ENCODE results near the gene LTB.
A peak's percentile ranks its signal among the peaks of the same experiment; 100 is the strongest.

LTB gene

DNA sequence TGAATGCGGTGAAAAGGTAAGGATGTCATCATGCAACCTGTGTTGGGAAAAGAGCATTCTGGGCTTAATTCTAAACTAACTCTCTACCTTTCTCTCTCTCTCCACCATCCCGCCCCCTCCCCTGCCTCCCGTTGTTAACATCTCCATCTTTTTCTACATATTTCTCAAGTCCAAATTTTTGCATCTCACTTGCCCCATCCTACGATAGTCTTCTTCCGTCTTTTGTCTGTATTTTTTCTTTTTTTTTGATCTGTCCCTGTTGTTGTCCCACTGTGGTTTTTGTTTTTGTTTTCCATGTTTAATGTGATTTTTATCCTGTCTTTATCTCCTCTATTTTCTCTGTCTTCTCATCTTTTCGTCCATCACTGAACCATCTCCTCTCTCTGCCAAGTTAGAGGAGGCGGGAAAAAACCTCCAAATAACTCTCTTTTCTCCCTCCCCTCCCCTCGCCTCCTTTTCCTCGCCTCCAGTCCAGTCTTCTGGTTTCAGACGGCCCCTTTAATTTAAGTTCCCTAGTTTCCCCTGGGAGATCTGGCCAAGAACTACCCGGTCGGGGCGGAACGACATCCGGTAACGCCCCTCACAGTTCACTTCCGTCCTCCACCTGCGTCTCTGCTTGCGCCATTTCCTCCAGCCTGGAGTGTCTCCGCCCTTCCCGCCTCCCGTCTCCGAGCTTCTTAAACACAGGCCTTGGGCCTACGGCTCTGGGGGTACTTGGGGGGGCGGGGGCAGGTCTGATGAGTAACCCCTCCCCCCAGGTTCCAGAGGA lies 35.1 kb downstream of the LTB start, which contains the start of gene NFKBIL1:
NFKBIL1 (plus strand) TSS at position 651 of the 769 bp plus-strand sequence; CDS start at position 738, 87 bp downstream.
- peak; percentile 97 for DNase-seq

- peak; percentile 95 for DNase-seq
Measured at GRCh38 chr6:31546339-31546957, 35.8 kb downstream of the LTB start, which contains the start of gene ATP6V1G2. Gene ATP6V1G2, minus strand, starts transcription at chr6:31546608. Its CDS starts 49 bp downstream, at chr6:31546559.

DNA sequence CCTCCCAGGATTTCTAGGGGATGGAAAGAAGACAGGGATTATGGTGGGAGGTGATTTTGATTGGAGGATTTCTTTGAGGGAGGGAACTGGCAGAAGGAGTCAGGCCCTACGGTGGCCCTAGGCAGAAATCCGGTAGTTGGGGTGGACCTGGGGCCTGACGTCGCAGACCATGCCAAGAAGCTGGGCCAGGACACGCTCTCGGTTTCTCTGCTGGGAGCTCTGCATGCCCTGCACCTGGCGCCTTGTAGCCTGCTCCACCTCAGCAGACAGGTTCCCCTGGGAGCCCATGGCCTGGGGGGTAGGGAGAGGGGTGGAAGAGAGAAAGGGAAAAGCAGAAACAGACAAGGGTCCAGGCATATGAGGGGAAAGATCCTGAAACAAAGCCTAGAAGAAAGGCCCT lies 36.9 kb downstream of the LTB start:
- no peak for DNase-seq

GRCh38 chr6:31544676-31545075 lies 37.5 kb downstream of the LTB start:
- no peak for DNase-seq

- no peak for DNase-seq
Measured at GRCh38 chr6:31543639-31544038, 38.6 kb downstream of the LTB start.

DNA sequence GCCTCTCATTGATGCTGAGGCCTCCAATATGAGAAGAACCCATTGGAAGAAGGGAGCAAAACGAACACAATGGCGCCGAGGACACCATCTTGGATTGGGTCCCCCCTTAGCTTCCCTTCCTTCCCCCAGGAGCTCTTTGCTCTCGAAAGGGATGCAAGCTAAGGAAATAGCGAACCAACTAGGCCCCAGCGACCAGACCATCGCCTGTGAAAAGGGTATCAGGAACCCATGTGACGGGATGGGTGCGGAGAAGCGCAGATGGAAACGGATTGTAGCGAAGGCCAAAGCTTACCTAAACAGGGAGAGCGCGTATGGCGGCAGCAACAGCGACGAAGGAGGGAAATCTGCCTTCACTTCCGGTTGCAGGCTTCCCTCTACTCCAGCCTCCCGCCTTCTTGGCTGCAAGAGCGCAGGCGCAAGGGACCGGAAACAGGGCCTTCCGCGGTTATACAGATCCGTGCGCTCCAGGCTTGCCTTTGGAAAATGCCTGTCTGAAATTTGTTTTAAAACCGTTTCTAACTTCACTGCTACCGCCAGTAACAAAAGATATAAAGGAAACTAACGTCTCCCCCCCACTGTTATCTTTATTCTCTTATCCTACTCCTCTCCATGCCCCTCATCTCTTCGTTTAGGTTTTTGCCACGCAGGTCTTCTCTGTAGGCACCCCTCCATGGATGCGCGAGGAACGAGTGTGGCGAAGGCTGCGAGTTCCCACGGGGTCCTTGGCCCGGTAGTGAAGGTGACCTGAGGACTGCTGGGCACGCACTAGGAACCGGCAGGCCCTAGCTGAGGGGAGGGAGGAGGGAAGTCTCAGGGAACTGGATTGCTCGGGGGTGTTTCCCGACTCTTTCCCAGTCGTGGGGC lies 40.3 kb downstream of the LTB start, which contains the start of gene DDX39B:
DDX39B (minus strand) TSS at position 346 of the 864 bp plus-strand sequence. CDS start 1,471 bp downstream, outside the sequence.
- peak; percentile 97 for DNase-seq

DNA sequence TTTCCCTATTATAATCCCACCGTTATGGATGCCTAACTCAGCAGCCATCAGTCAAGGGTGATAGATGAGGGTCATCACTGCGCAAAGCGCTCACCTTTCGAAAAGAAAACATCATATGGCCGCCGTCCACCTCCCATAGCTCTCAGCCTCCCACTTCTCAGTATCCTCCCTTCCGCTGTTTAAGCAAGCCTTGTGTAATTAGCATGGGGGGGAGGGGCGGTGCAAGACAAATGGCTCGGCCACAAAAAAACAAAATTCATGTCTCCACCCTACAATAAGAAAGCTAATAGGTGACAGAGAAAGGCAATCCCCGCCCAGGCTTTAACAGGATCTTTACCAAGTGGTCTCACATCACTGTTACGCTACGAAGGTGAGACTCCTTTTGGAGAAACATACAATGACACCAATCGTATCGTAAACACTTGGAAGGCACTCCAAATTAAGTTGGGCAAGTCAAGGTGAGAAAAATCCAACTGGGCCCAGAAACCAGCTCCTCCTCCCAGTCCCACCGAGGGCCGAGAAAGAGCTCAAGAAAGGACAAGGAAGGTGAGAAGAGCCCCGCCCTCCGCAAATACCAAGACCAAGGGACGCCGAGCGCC lies 41.1 kb downstream of the LTB start:
- peak; percentile 77 for DNase-seq

DNA sequence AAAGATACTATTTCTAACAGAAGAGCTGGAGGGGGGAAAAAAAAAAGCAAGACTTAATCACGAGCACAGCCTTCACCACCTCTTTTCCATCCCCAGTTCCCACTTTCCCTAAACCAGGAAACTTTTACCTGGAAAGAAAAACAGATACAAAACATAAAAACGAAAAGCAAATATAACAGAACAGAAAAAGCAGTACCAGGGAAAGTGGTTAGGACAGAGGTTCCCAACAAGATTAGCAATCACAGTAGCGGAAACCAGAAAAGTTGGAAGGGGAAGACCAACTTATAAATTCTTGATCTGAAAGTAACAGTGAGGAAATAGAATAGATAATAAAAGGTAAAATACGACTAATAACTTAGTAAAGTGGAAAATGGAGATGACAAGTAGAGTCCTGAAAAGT lies 41.6 kb downstream of the LTB start:
- DNase-seq, result no peak

DNA sequence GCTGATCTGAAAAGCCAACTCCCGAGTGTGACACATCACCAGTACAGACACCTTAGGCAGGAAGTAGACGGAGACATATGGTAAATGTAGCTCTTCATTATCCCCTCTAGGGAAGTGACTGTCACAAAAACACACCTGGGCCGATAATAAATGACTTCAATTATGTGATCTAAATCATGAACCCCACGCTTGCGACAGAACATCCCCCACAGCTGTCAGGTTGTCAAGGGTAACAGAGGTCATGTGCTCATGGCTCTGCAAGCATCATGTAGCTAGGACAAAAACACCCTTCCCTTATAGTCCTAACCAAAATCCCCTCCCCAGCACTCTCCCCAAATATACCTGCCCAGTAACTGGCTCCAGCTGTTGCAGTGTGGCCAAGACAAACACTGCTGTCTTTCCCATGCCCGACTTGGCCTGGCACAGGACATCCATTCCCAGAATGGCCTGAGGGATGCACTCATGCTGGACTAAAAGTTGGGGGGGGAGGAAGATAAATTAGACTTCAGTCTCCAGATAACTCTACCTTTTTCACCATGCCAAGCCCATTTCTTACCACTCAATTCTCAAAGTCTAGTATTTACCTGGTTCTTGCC lies 43.3 kb downstream of the LTB start:
- DNase-seq, result no peak

GRCh38 chr6:31535538-31536324 lies 46.5 kb downstream of the LTB start:
- no peak for DNase-seq

DNA sequence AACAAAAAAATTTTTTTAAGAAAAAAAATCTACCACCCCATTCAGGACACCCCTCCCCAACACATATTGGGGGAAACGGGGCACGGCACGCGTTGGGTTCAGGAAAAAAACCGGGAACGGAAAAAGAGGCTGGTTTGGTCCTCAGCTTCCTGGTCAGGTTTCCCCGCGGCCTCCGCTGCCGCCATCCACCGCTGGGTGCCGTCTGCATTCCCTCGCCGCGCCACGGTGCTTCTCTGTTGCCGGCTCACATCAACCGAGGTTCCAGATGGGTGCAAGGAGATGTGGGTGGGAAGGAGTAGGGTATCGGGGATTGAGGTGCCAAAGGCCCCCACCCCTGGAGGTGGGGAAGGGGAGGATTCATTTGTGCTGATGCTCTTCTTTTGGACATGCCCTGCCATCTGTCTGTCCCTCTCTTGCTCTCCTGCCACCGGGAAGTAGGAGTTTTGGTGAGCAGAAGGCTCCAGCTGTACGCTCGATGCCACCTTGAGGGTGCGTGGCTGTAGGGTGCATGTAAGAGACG lies 47.6 kb downstream of the LTB start:
- no peak for DNase-seq

DNA sequence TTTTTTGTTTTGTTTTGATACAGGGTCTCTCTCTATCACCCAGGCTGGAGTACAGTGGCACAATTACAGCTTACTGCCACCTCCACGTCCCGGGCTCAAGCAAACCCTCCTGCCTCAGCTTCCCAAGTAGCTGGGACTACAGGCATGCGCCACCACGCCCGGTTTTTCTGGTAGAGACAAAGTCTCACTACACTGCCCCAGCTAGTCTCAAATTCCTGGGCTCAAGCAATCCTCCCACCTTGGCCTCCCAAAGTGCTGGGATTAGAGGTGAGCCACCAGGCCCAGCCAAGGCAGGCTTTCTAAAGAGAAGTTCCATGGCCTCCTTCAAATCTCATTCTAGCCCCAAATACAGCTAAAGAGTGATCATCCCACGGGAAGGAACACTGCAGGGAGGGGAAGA lies 48.2 kb downstream of the LTB start:
- no peak for DNase-seq

GRCh38 chr6:31533455-31533841 lies 48.8 kb downstream of the LTB start:
- DNase-seq, result no peak

- DNase-seq, result no peak
Measured at GRCh38 chr6:31532644-31533454, 49.4 kb downstream of the LTB start.

DNA sequence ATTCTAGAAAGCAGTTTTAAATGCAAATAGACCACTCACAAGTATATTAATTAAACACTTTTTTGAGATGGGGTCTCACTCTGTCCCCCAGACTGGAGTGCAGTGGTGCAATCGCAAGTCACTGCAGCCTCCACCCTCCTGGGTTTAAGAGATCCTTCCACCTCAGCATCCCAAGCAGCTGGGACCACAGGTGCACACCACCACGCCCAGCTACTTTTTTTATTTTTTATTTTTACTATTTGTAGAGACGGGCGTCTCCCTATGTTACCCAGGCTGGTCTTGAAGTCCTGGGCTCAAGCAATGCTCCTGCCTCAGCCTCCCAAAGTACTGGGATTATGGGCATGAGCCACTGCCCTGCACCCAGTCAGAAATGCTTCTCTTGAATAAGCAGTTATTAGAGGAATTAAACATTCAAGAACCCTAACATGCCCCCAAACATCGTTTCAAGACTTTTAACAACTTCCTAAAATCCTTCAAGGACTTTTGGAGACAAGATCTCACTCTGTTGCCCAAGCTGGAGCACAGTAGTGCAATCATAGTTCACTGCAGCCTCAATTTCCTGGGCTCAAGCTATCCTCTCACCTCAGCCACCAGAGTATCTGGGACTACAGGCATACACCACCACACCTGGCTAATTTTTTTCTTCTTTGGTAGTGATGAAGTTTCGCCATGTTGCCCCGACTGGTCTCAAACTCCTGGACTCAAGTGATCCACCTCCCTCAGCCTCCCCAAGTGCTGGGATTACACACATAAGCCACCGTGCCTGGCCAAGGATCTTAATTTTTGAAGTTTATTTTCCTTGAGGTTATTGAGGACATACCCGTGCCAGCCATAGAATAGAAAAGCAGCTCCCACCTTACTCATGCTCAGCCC lies 50.2 kb downstream of the LTB start:
- no peak for DNase-seq

GRCh38 chr6:31531162-31531561 lies 51.1 kb downstream of the LTB start:
- no peak for DNase-seq

DNA sequence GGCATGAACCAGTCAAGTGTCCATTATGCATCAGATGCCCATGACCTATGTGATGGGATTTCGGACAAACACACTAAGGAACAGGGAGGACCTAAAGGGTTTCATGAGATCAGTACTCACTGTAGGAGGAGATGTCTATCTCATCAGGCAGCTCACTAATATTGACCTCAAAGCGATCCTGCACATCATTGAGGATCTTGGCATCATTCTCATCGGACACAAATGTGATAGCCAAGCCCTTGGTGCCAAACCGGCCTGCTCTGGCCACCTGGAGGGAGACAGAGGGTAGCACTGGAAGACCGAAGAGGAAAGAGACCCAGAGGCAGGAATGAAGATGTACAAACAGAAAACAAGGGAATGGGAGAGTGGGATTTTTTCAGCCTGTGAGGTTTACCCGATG lies 51.6 kb downstream of the LTB start:
- no peak for DNase-seq
